PC-3 (cell line): ENCODE measurements around the gene SLC10A2. TPM values are rescaled to one million over a fixed set of nuclear protein-coding genes. Genes with fewer than 3 reads are reported as not detected.
A peak's percentile ranks its signal among the peaks of the same experiment; 100 is the strongest.

Source experiments
- ATAC-seq: fragments of 200-7000 bp; cut with Tn5 transposase; 2 replicates; pipeline ENCODE4 v1.9.1; 2020; ENCODE audit warnings: mild to moderate bottlenecking, moderate library complexity
- BruUV-seq: library from RNA; stranded (reverse); fragments of 400-500 nt; replicated peaks from 2 replicates; lab custom pipeline; 2021; lab: Mats Ljungman, UMichigan
- CTCF ChIA-PET: fragments of 300-600 bp; sonication (Branson Sonifier 250); formaldehyde crosslinking; loops from one replicate; lab custom pipeline; 2022; ENCODE audit warnings: antibody characterized with exemption; lab: Charles Lee
- POLR2A ChIA-PET: fragments of 300-600 bp; sonication (Branson Sonifier 250); formaldehyde crosslinking; loops from one replicate; lab custom pipeline; 2022; ENCODE audit warnings: antibody characterized with exemption; ENCODE audit not compliant: unreplicated experiment; lab: Charles Lee
- DNase-seq: peaks from one replicate; pipeline ENCODE4 v3.0.0-alpha.2; 2015
- H2AFZ ChIP-seq: fragments of 300-600 bp; sonication (generic); 2 replicates; pipeline ENCODE4 v1.6.0; 2016; ENCODE audit warnings: antibody characterized with exemption, low read length
- H3F3A ChIP-seq: fragments of 300-600 bp; sonication (generic); one replicate; pipeline ENCODE4 v1.6.0; 2017; ENCODE audit warnings: antibody characterized with exemption, low read length, control low read depth, mild to moderate bottlenecking; ENCODE audit not compliant: unreplicated experiment
- H3K27ac ChIP-seq: fragments of 300-600 bp; sonication (generic); 2 replicates; pipeline ENCODE4 v1.5.1; 2016; ENCODE audit warnings: mild to moderate bottlenecking, low read length
- H3K27me3 ChIP-seq: fragments of 300-600 bp; sonication (generic); 2 replicates; pipeline ENCODE4 v1.6.1; 2016; ENCODE audit warnings: low read length, mixed read lengths
- H3K36me3 ChIP-seq: fragments of 300-600 bp; sonication (generic); 2 replicates; pipeline ENCODE4 v1.6.1; 2016; ENCODE audit warnings: low read depth, mixed run types, low read length, mixed read lengths
- H3K4me1 ChIP-seq: fragments of 300-600 bp; sonication (generic); 2 replicates; pipeline ENCODE4 v1.5.1; 2016; ENCODE audit warnings: low read length; ENCODE audit not compliant: insufficient read depth
- H3K4me2 ChIP-seq: fragments of 300-600 bp; sonication (generic); 2 replicates; pipeline ENCODE4 v1.6.0; 2016; ENCODE audit warnings: low read length
- H3K4me3 ChIP-seq: fragments of 300-600 bp; sonication (generic); 2 replicates; pipeline ENCODE4 v1.5.1; 2016; ENCODE audit warnings: mild to moderate bottlenecking, low read length, mixed read lengths
- H3K79me2 ChIP-seq: fragments of 300-600 bp; sonication (generic); 2 replicates; pipeline ENCODE4 v1.6.1; 2017; ENCODE audit warnings: low read length, mixed read lengths
- H3K9ac ChIP-seq: fragments of 300-600 bp; sonication (generic); 2 replicates; pipeline ENCODE4 v1.6.0; 2016; ENCODE audit warnings: mild to moderate bottlenecking, low read length
- H3K9me2 ChIP-seq: fragments of 300-600 bp; sonication (generic); replicated peaks from 2 replicates; pipeline ENCODE4 v1.6.1; 2016; ENCODE audit warnings: mixed run types, low read length, mixed read lengths
- H3K9me3 ChIP-seq: fragments of 300-600 bp; sonication (generic); 2 replicates; pipeline ENCODE4 v1.6.1; 2016; ENCODE audit warnings: low read length, mixed read lengths
- H4K20me1 ChIP-seq: fragments of 300-600 bp; sonication (generic); 2 replicates; pipeline ENCODE4 v1.6.1; 2016; ENCODE audit warnings: low read length, mixed read lengths
- EZH2 ChIP-seq: fragments of 300-600 bp; sonication (generic); IDR thresholded peaks from one replicate; pipeline ENCODE4 v1.6.1; 2017; ENCODE audit warnings: antibody characterized with exemption, mild to moderate bottlenecking, low read length; ENCODE audit not compliant: unreplicated experiment
- EZH2phosphoT487 ChIP-seq: fragments of 300-600 bp; sonication (generic); IDR thresholded peaks from 2 replicates; pipeline ENCODE4 v1.6.1; 2018; ENCODE audit warnings: mild to moderate bottlenecking, antibody characterized with exemption, low read length, borderline replicate concordance
- intact Hi-C: fragments of 100-400 bp; cut with micrococcal nuclease; formaldehyde crosslinking; loops from 2 replicates; pipeline ENCODE4 v1.9.0; 2023
- total RNA-seq: library from RNA; depleted of rRNA; stranded (reverse); fragments of >200 nt; gene quantifications from 2 replicates; pipeline ENCODE4 v1.2.3, GENCODE V29; 2014
- TF ChIP-seq, protein P1 (sequence below): fragments of 300-600 bp; sonication (generic); conservative IDR thresholded peaks from 2 replicates; pipeline ENCODE4 v1.5.1; 2017; ENCODE audit warnings: antibody characterized with exemption, low read depth, mild to moderate bottlenecking, low read length

SLC10A2 gene
- total RNA-seq, 1 experiment from 2014 or later = not detected

DNA sequence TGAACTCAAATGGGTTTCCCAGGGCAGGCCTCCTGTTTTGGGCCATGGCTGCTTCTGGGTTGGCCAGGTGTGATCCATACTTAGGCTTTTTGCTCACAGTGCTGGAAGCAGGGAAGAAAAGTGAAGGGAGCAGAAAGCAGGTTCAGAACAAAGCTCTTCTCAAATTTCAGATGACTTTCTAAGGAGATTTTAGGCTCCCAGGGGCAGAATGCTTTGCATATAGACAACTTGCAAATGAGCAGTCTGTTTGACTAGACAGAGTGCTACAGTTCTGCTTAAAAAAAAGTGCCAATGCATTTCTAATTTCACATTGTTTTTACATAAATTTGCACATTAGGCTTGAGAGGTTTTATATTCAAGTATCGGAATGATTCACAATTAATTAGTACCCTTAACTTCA lies 2.6 kb upstream of the SLC10A2 start:
- no peak overlapping the region for H2AFZ ChIP-seq
- no peak overlapping the region for H3K9ac ChIP-seq
- no peaks in the 10 kb centered on the region for H3K79me2 ChIP-seq
- no peak overlapping the region for H3K27ac ChIP-seq
- H3K4me2 ChIP-seq = no peak overlapping the region
- H3K9me2 ChIP-seq = no peaks in the 10 kb centered on the region
- peaks cover 14% of the 10 kb centered on the region for H3K27me3 ChIP-seq
- BruUV-seq = no TSS peak
- no peaks in the 10 kb centered on the region for H3K4me1 ChIP-seq
- no peak for DNase-seq
- no peak for ATAC-seq
- TF ChIP-seq, protein P1, sequence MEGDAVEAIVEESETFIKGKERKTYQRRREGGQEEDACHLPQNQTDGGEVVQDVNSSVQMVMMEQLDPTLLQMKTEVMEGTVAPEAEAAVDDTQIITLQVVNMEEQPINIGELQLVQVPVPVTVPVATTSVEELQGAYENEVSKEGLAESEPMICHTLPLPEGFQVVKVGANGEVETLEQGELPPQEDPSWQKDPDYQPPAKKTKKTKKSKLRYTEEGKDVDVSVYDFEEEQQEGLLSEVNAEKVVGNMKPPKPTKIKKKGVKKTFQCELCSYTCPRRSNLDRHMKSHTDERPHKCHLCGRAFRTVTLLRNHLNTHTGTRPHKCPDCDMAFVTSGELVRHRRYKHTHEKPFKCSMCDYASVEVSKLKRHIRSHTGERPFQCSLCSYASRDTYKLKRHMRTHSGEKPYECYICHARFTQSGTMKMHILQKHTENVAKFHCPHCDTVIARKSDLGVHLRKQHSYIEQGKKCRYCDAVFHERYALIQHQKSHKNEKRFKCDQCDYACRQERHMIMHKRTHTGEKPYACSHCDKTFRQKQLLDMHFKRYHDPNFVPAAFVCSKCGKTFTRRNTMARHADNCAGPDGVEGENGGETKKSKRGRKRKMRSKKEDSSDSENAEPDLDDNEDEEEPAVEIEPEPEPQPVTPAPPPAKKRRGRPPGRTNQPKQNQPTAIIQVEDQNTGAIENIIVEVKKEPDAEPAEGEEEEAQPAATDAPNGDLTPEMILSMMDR = no peak
- TF ChIP-seq EZH2 (no peak), EZH2phosphoT487 (no peak)
- H3K36me3 ChIP-seq = no peaks in the 10 kb centered on the region
- no peaks in the 10 kb centered on the region for H3F3A ChIP-seq
- no peak overlapping the region for H3K4me3 ChIP-seq
- no peaks in the 10 kb centered on the region for H4K20me1 ChIP-seq
- intact Hi-C loops = no loop called here
- POLR2A ChIA-PET = no interaction called here
- H3K9me3 ChIP-seq = no peaks in the 10 kb centered on the region
- CTCF ChIA-PET = no interaction called here

DNA sequence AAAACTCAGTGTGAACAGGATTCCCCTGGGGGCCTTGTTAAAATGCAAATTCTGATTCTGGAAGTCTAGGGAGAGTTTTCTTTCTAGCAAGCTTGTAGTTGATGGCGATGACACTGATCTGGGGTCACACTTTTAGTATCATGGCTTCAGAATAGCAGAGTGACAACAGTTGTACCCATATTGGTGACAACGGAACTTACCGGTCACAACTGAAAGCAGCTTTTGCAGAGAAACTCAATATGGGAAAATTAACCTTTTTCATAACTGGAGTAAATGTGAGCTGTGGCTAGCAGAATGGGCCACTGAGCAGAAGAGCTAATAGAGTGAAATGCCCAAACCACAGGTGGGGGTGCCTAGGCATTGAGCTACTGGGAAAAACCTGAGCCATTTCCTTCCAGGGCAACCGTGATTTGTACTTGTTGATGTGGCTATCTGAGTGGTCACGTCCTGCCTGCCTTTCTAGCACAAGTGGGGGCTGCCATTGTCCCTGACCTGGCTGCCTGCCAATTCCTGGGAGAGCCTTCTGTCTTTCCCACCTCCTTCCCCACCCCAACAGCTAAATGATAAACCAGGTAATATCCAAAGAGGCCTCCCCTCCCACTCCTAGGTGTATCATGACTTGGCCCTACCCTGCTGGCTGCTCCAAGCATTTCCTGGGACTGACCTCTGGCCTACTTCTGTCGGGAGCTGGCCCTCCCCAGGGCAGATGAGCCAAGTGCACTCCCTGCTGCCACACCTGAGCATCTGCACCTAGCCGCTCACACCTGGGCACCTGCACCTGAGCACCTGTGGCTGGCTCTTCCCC lies 1.7 kb upstream of the SLC10A2 start:
- intact Hi-C loops = no loop called here
- CTCF ChIA-PET = no interaction called here

More for the DNA sequence above, 1.7 kb upstream of the SLC10A2 start:
- Histone ChIP-seq H3F3A (no peaks in the 10 kb centered on the region), H3K4me1 (no peaks in the 10 kb centered on the region), H3K4me2 (no peak overlapping the region), H4K20me1 (no peaks in the 10 kb centered on the region), H3K4me3 (no peak overlapping the region), H3K9me3 (no peaks in the 10 kb centered on the region), H3K9me2 (no peaks in the 10 kb centered on the region), H3K27me3 (peaks cover 22% of the 10 kb centered on the region), H3K27ac (no peak overlapping the region), H3K79me2 (no peaks in the 10 kb centered on the region), H3K36me3 (no peaks in the 10 kb centered on the region), H3K9ac (no peak overlapping the region), H2AFZ (no peak overlapping the region)
- peak; percentile 6 for DNase-seq
- no peak for ATAC-seq
- POLR2A ChIA-PET = no interaction called here
- BruUV-seq = no TSS peak
- TF ChIP-seq, protein P1 = no peak
- TF ChIP-seq EZH2 (no peak), EZH2phosphoT487 (no peak)
